NCI-H1436 treated with DMSO at 0.1 percent for 48 hours (cell line): ENCODE results near the gene RAMP1.

ENCODE experiments used
- DNase-seq: peaks from one replicate; lab custom pipeline; 2025; lab: John Stamatoyannopoulos, UW

RAMP1 gene

GRCh38 chr2:237917696-237918374, 58.4 kb downstream of the RAMP1 start:
- DNase-seq, result no peak

- no peak for DNase-seq
Observed at GRCh38 chr2:237919593-237919992, 60.2 kb downstream of the RAMP1 start.

- DNase-seq, result no peak
Observed at GRCh38 chr2:237920673-237921072, 61.2 kb downstream of the RAMP1 start.

GRCh38 chr2:237921967-237922492, 62.6 kb downstream of the RAMP1 start:
- no peak for DNase-seq

- DNase-seq, result no peak
Observed at GRCh38 chr2:237922641-237923361, 63.4 kb downstream of the RAMP1 start.

- no peak for DNase-seq
Observed at GRCh38 chr2:237923481-237924163, 64.2 kb downstream of the RAMP1 start.

- no peak for DNase-seq
Observed at GRCh38 chr2:237924164-237924534, 64.7 kb downstream of the RAMP1 start.

GRCh38 chr2:237927135-237927534, 67.7 kb downstream of the RAMP1 start:
- no peak for DNase-seq

- DNase-seq, result no peak
Observed at GRCh38 chr2:237927986-237928385, 68.6 kb downstream of the RAMP1 start.

GRCh38 chr2:237929979-237930378, 70.6 kb downstream of the RAMP1 start:
- no peak for DNase-seq

GRCh38 chr2:237931205-237931721, 71.8 kb downstream of the RAMP1 start:
- no peak for DNase-seq

- DNase-seq, result no peak
Observed at GRCh38 chr2:237932731-237933131, 73.3 kb downstream of the RAMP1 start.

- DNase-seq, result no peak
Observed at GRCh38 chr2:237934186-237934585, 74.8 kb downstream of the RAMP1 start.

GRCh38 chr2:237935740-237936452, 76.5 kb downstream of the RAMP1 start:
- DNase-seq, result no peak

GRCh38 chr2:237939251-237939650, 79.8 kb downstream of the RAMP1 start:
- no peak for DNase-seq

GRCh38 chr2:237940828-237941227, 81.4 kb downstream of the RAMP1 start:
- DNase-seq, result no peak

GRCh38 chr2:237941239-237941638, 81.8 kb downstream of the RAMP1 start:
- DNase-seq, result no peak

- DNase-seq, result no peak
Observed at GRCh38 chr2:237942513-237942899, 83.1 kb downstream of the RAMP1 start.

- DNase-seq, result no peak
Observed at GRCh38 chr2:237943395-237944094, 84.1 kb downstream of the RAMP1 start.

- no peak for DNase-seq
Observed at GRCh38 chr2:237944302-237944701, 84.9 kb downstream of the RAMP1 start.

GRCh38 chr2:237946423-237946822, 87.0 kb downstream of the RAMP1 start:
- DNase-seq, result no peak
